HCT116 (cell line): ENCODE results near the gene CCDC146. TPM values are rescaled to one million over a fixed set of nuclear protein-coding genes. Genes with fewer than 3 reads are reported as not detected.

ENCODE experiments used
- total RNA-seq: library from RNA; stranded (reverse); gene quantifications from one replicate; pipeline ENCODE4 v1.2.1, GENCODE V29; 2021; ENCODE audit not compliant: unreplicated experiment

Gene CCDC146
- total RNA-seq, 1 experiment from 2014 or later = 6.3 TPM

Other genes starting within 250 kb of the CCDC146 start
- gene SPDYE17, start 90.3 kb upstream of the CCDC146 start, total RNA-seq = not detected
- gene SPDYE18, start 60.1 kb upstream of the CCDC146 start, total RNA-seq = 0.37 TPM
- not detected for gene FGL2, start 77.2 kb downstream of the CCDC146 start, total RNA-seq